ENCODE measurements around the gene COL6A6.
"Not testable (repeated sequence)": the region's sequence is repeated elsewhere in the genome, so short reads cannot be mapped to it uniquely, and the experiment has no call there.

The COL6A6 gene

GRCh38 chr3:130537673-130538304 lies 20.8 kb downstream of the COL6A6 start:
- DNase-seq (ENCODE audit: low spot score): peak; percentile 17

GRCh38 chr3:130539005-130539404 lies 22.0 kb downstream of the COL6A6 start:
- DNase-seq (ENCODE audit: low spot score): peak; percentile 19

GRCh38 chr3:130543322-130543721 lies 26.3 kb downstream of the COL6A6 start:
- DNase-seq (ENCODE audit: low spot score): no peak

- DNase-seq (ENCODE audit: low spot score): no peak
These were observed 30.1 kb downstream of the COL6A6 start for GRCh38 chr3:130546920-130547679.

GRCh38 chr3:130547680-130548065 lies 30.7 kb downstream of the COL6A6 start:
- DNase-seq (ENCODE audit: low spot score): not testable (repeated sequence)

- DNase-seq (ENCODE audit: low spot score): no peak
These were observed 31.4 kb downstream of the COL6A6 start for GRCh38 chr3:130548356-130548755.

GRCh38 chr3:130557336-130558035 lies 40.5 kb downstream of the COL6A6 start:
- no peak for DNase-seq (ENCODE audit: low spot score)

- no peak for DNase-seq (ENCODE audit: low spot score)
These were observed 41.4 kb downstream of the COL6A6 start for GRCh38 chr3:130558366-130558765.

GRCh38 chr3:130565224-130565623 lies 48.2 kb downstream of the COL6A6 start:
- no peak for DNase-seq (ENCODE audit: low spot score)

Data from globus pallidus (tissue), 1 donor.